ENCODE data around the gene ETHE1.
"Not testable (repeated sequence)": the region's sequence is repeated elsewhere in the genome, so short reads cannot be mapped to it uniquely, and the experiment has no call there.

Gene ETHE1

GRCh38 chr19:43524922-43525835, 1.8 kb downstream of the ETHE1 start:
- peak in 28 of 56 donors; percentile 3 to 35 (median 16) for DNase-seq

- not testable (repeated sequence) for DNase-seq
Observed at GRCh38 chr19:43523696-43524095, 3.3 kb downstream of the ETHE1 start.

DNA sequence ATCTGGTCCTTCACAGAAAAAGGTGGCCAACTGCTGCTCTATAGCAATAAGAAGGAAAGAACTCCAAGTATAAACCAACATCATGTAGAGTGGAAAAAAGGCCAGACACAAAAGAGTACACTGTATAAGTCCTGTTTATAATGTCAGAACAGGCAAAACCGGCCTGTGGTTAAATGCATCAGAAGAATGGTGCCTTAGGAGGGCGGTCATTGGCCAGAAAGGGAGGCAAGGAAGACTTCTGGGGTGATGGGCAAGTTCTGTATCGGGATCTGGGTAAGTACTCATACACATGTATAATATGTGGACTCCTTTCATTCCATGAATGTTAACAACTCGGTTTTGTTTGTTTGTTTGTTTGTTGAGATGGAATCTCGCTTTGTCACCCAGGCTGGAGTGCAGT, 4.1 kb downstream of the ETHE1 start:
- DNase-seq, result no peak

DNA sequence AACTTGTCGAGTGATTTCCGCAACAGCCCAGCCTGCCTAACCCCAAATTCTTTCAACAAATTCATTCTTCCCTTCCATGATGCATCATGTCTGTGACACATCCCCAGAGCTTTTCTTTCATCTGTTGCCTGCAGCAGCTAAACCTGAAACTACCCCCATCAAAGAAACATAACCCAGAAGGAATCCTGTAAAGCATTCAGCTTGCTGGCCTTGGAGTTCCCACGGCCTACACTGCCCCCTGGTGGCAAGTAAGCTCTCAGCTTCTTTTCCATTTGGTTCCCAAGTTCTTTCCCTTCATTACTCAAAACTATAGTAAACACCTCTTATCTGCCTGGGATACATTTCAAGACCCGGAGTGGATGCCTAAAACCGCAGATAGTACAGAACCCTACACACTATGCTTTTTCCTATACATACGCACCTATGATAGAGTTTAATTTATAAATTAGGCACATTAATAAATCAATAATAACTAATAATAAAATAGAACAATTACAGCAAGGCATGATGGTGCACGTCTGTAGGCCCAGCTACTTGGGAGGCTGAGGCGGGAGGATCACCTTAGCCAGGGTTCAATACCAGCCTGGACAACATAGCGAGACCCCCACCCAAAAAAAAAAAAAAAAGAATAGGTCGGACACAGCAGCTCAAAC, 7.4 kb downstream of the ETHE1 start:
- DNase-seq, result peak in 52 of 56 donors; percentile 15 to 89 (median 59)

- DNase-seq, result no peak
Observed at GRCh38 chr19:43518051-43518450, 8.9 kb downstream of the ETHE1 start.

DNA sequence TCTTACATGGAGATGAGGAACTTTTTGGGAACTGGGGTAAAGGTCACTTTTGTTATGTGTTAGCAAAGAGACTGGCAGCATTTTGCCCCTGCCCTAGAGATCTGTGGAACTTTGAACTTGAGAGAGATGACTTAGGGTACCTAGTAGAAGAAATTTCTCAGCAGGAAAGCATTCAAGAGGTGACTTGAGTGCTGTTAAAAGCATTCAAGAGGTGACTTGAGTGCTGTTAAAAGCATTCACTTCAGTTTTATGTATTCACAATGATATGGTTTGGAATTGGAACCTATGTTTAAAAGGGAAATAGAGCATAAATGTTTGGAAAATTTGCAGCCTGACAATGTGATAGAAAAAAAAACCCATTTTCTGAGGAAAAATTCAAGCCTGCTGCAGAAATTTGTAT, 14.6 kb downstream of the ETHE1 start:
- DNase-seq, result not testable (repeated sequence)

GRCh38 chr19:43511324-43511723, 15.7 kb downstream of the ETHE1 start:
- no peak for DNase-seq

DNA sequence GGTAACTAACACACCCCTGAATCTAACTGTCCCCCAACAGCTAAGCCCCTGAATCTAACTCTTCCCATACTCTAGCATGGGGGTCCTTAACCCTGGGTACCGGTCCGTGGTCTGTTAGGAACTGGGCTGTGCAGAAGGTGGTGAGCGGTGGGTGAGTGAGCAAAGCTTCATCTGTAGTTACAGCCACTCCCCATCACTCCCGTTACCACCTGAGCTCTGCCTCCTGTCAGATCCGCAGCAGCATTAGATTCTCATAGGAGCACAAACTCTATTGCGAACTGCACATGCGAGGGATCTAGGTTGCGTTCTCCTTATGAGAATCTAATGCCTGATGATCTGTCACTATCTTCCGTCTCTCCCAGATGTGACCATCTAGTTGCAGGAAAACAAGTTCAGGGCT, 16.3 kb downstream of the ETHE1 start:
- DNase-seq, result no peak

DNA sequence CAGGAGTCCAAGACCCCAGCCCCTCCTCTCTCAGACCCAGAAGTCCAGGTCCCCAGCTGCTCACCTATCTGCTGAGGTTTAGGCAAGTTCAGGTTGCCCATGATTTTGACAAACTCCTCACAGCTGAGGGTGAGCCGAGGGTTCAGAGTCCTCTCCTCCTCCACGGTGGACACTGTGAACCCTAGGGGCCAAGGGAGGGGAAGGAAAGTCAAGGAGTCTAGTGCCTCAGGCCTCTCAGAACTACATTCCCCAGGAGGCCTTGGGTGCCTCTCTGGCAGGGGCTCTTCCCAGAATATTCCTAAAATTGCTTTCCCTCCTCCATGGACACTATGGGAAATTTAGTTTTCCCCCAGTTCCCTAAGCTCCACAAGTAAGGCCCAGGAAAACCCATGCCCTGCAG, 19.1 kb downstream of the ETHE1 start:
- DNase-seq, result no peak

DNA sequence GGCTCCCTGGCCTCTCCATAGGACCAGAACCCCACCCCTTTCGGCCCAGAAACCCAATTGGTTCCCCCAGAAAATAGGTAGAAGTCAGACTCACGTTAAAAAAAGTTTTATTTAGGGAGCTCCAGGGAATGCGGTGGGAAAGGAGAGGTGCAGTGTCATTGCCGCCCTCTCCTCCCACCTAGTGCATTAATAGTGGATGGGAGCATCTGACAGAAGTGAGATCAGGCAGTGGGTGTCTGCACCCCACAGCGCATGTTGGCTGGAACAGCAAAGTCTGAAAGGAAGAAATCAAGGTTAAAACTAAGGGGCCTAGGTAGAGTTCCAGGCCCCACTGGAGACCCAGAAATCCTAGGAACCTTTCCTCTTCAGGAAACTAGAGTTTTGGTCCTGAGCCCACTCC, 20.4 kb downstream of the ETHE1 start:
- DNase-seq, result peak in 29 of 56 donors; percentile 2 to 79 (median 30)

GRCh38 chr19:43505941-43506340, 21.1 kb downstream of the ETHE1 start:
- no peak for DNase-seq

- no peak for DNase-seq
Observed at GRCh38 chr19:43505186-43505456, 21.9 kb downstream of the ETHE1 start.

DNA sequence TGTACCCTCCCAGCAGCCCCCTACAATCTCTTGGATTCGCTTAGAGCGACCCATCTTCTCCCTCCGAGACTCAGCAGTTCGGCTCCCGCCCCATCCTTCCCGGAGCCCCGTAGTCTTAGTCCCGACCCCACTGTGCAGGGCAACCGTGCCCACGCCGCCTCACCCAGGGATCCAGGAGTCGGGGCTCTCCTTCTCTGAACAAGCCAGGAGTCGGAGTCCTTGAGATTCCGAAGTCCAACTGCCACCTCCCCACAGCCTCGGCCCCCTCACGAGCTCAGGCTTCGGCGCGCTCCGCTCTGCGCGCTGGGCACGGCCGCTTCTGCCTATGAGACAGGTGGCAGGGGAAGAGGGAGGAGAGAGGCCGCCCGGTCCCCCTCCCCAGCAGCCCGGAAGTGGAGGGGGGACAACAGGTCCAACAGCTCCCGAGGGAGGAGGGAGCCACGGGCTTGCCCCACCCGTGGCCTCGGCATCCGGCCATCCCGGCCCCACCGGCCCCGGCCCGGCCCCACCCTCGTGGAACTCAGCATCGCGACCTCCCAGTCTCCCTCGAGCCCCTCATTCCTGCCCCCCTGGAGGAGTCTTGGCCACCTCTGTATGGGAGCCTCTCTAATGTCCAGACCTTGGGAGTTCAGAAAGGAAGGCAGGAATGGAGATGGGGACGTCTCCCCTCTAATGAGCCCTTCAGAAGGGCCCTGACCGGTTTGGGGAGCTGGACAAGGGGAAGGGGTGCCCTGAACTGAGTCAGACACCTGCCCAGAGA, 22.4 kb downstream of the ETHE1 start, which contains the start of gene PHLDB3:
Gene PHLDB3, minus strand, starts transcription at position 321 of the 760 bp plus-strand sequence. CDS start 628 bp downstream, outside the sequence.
- peak in 12 of 56 donors; percentile 6 to 69 (median 42) for DNase-seq

DNA sequence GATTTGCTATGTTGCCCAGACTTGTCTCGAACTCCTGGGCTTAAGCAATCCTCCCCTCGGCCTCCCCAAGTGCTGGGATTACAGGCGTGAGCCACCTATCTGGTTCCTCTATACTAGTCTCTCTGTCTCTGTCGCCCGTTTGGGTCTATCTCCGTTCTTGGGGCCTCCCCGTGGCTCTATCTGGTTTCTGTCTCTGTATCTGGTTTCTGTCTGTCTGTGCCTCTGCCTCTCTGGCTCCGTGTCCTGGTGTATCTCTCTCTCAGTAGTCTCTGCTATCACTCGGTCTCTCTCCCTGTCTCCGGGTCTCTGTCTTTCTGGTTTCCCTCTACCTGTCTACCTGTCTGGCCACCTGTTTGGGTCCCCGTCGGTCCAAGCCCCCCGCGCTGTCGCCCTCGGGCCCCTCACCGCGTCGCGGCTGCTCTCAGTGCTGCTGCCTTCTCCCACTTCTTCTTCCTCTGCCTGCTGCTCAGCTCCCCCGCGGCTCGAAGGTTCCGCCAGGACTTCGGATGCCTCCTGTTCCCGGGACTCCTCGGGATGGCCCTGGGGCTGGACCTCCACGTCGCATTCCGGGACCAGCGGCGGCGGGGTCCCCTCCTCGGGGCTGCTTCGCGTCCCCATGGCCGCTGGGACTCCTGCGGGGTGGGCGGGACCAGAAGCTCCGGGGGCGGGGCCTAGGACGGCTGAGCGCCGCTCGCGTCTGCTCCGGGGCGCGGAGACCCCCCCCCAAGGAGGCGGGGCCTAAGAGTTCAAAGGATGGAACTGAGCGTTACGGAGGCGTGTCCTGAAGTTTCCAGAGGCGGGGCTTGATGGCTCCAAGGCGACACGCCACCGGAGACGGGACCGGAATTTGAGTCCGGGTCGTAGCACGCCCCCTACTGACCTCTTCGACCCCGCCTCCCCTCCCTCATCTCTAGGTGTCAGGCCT, 23.2 kb downstream of the ETHE1 start:
- peak; percentile 52 to 98 (median 90) for DNase-seq

GRCh38 chr19:43502419-43502976, 24.5 kb downstream of the ETHE1 start:
- DNase-seq, result no peak

DNA sequence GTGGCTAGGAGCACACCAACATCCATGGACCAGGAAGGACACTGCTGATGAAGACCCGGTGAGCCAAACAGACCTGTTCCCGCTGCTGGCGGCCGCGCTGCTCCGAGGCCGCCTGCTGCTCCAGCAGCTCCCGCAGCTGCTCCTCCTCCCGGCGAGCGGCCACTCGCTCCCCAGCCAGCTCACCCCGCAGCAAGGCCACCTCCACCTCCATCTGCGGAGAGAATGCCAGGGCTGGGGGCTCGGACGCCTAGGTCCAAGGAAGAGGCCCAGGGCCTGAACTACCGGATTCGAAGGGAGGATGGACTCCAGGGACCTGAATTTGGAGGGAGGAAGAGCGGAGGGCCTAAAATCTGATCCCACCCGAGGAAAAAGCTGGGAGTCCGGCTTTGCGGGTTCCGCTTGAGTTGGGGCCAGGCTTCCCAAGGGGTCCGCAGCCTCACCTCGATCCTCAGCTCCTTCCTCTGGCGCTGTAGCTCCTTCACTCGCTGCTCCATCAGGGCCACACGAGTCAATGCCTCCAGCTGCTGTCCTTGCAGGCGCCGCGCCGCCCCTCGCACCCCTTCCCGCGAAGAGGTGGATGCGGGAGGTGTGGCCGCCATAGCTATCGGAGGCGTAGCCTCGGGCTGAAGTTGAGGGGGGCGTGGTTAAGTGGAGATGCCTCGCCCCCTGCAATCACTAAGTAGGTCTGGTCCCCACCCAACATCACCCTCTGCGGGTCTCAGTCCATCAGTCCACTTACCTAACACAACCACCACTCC, 25.2 kb downstream of the ETHE1 start:
- peak in 3 of 56 donors; percentile 1 to 8 (median 1) for DNase-seq

- DNase-seq, result no peak
Observed at GRCh38 chr19:43499042-43499441, 28.0 kb downstream of the ETHE1 start.

DNA sequence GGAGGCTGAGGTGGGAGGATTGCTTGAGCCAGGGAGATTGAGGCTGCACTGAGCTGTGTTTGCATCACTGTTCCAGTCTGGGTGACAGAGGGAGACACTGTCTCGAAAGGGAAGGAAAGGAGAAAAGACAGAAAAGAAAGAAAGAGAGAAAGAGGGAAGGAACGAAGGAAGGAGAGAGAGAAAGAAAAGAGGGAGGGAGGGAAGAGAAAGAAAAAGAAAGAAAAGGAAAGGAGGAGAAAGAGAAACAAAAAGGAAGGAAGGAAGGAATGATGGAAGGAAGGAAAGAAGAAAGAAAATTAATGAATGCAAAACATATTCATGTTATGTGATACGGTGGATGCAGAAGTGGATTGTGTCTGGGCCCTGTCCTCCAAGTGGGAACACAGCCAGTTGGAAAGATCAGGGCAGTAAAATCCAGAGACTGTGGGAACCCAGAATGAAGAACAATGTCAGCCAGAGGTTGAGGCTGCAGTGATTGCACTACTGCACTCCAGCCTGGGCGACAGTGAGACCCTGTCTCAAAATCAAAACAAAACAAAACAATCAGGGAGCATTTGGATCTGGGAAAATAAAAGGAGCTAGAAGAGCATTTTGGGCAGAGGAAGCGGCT, 28.7 kb downstream of the ETHE1 start:
- no peak for DNase-seq

DNA sequence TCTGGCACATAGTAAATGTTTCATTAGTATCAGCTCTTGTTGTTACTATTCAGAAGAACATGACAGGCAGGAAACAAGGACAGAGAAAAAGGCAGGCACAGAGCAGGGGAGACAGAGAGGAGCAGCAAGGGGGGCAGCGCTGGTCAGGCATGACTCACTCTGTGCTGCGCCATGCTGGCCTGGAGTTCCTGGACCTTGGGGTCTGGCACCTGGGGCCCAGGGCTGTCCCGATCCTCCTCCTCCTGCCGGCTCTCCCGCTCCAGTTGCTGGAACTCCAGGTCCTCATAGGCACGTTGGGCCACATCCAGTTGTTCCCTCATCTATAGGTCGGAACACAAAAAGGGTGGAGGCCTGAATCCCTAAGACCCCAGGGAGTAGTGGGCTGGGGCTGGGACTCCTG, 30.0 kb downstream of the ETHE1 start:
- DNase-seq, result no peak

Data from nucleus accumbens (tissue), 56 donors.